ENCODE results near the gene SLX1B.
"Not testable (repeated sequence)": the region's sequence is repeated elsewhere in the genome, so short reads cannot be mapped to it uniquely, and the experiment has no call there.

DNA sequence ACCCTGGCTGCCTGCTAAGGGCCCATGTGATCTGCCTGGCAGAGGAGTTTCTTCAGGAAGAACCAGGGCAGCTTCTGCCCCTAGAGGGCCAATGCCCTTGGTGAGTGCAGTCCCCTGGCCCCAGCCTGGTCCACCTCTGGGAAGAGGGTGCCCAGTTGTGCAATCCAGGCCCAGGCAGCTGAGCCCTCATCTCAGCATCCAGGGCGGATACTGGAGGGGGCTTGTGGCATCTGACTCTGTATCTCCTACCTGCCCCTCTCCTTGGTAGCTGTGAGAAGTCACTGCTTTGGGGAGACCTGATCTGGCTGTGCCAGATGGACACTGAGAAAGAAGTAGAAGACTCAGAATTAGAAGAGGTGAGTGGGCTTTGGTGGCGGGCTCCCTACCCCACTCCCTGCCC, 3.3 kb downstream of the SLX1B start:
- not testable (repeated sequence) for TF ChIP-seq EZH2 (IDR thresholded peaks at IDR 0.05; ENCODE audit: borderline replicate concordance, control insufficient read depth, low read depth, low read length); CTCF (IDR thresholded peaks at IDR 0.05 in 2 of 3, conservative IDR thresholded peaks at IDR 0.05 in 1 of 3; ENCODE audit: control insufficient read depth in 2 of 3, extremely low read depth in 1 of 3, insufficient read depth in 1 of 3, low read depth in 3 of 3, low read length in 3 of 3); CREB1 (IDR thresholded peaks at IDR 0.05; ENCODE audit: low read depth); NFXL1 (IDR thresholded peaks at IDR 0.05; ENCODE audit: borderline replicate concordance); SREBF1 (IDR thresholded peaks at IDR 0.05; ENCODE audit: low read length); KAT2A (conservative IDR thresholded peaks at IDR 0.05; ENCODE audit: control insufficient read depth, low read depth, low read length)
- TF ChIP-seq, protein P1, sequence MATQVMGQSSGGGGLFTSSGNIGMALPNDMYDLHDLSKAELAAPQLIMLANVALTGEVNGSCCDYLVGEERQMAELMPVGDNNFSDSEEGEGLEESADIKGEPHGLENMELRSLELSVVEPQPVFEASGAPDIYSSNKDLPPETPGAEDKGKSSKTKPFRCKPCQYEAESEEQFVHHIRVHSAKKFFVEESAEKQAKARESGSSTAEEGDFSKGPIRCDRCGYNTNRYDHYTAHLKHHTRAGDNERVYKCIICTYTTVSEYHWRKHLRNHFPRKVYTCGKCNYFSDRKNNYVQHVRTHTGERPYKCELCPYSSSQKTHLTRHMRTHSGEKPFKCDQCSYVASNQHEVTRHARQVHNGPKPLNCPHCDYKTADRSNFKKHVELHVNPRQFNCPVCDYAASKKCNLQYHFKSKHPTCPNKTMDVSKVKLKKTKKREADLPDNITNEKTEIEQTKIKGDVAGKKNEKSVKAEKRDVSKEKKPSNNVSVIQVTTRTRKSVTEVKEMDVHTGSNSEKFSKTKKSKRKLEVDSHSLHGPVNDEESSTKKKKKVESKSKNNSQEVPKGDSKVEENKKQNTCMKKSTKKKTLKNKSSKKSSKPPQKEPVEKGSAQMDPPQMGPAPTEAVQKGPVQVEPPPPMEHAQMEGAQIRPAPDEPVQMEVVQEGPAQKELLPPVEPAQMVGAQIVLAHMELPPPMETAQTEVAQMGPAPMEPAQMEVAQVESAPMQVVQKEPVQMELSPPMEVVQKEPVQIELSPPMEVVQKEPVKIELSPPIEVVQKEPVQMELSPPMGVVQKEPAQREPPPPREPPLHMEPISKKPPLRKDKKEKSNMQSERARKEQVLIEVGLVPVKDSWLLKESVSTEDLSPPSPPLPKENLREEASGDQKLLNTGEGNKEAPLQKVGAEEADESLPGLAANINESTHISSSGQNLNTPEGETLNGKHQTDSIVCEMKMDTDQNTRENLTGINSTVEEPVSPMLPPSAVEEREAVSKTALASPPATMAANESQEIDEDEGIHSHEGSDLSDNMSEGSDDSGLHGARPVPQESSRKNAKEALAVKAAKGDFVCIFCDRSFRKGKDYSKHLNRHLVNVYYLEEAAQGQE (IDR thresholded peaks at IDR 0.05; ENCODE audit: low read depth, low read length), result not testable (repeated sequence)
